ENCODE results near the gene RHBDF1.
"Not testable (repeated sequence)": the region's sequence is repeated elsewhere in the genome, so short reads cannot be mapped to it uniquely, and the experiment has no call there.

RHBDF1 gene

GRCh38 chr16:58491-59439 lies 13.7 kb downstream of the RHBDF1 start:
- H3K4me3 ChIP-seq (ENCODE audit: low read depth, low read length) = no peak overlapping the region
- no peak overlapping the region for H2AFZ ChIP-seq (ENCODE audit: low read length, unreplicated experiment)
- no peak overlapping the region for H3K27ac ChIP-seq (ENCODE audit: low read depth, low read length)
- no peaks in the 10 kb centered on the region for H3K27me3 ChIP-seq (ENCODE audit: insufficient read depth, low read length)
- peaks cover 3% of the 10 kb centered on the region for H3K4me1 ChIP-seq (ENCODE audit: control insufficient read depth, insufficient read depth, low read length, unreplicated experiment)
- H3K36me3 ChIP-seq (ENCODE audit: insufficient read depth, low read length) = peaks cover 23% of the 10 kb centered on the region; the same call in 1 of the 2 replicates
- peaks cover 7% of the 10 kb centered on the region for H3K79me2 ChIP-seq (ENCODE audit: control insufficient read depth, insufficient read depth, low read length, unreplicated experiment)

DNA sequence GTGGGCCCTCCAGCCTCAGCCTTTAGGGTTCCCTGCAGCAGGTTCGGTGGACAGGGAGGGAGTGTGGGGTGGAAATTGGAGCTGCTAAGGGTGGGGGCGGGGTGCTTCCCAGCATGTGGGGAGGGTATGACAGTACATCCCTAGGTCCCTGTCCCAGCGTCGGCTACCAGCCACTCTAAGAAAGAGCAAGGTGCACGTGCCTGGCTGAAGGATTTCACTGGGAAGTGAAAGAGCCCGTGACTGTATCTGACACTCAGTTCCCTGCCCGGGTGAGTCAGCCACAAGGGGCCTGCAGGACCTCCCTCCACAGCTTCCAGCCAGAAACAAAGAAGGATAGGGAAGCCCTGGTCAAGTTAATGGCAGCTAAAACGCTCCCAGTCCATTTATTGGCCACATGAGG lies 14.7 kb downstream of the RHBDF1 start:
- Histone ChIP-seq H3K27ac (ENCODE audit: low read depth, low read length) (peak overlapping the region; percentile 24; the same call in 1 of the 2 replicates), H3K4me1 (ENCODE audit: control insufficient read depth, insufficient read depth, low read length, unreplicated experiment) (peaks cover 3% of the 10 kb centered on the region), H3K79me2 (ENCODE audit: control insufficient read depth, insufficient read depth, low read length, unreplicated experiment) (peaks cover 7% of the 10 kb centered on the region), H3K4me3 (ENCODE audit: low read depth, low read length) (no peak overlapping the region), H2AFZ (ENCODE audit: low read length, unreplicated experiment) (no peak overlapping the region), H3K27me3 (ENCODE audit: insufficient read depth, low read length) (no peaks in the 10 kb centered on the region), H3K36me3 (ENCODE audit: insufficient read depth, low read length) (peaks cover 23% of the 10 kb centered on the region; the same call in 1 of the 2 replicates)

DNA sequence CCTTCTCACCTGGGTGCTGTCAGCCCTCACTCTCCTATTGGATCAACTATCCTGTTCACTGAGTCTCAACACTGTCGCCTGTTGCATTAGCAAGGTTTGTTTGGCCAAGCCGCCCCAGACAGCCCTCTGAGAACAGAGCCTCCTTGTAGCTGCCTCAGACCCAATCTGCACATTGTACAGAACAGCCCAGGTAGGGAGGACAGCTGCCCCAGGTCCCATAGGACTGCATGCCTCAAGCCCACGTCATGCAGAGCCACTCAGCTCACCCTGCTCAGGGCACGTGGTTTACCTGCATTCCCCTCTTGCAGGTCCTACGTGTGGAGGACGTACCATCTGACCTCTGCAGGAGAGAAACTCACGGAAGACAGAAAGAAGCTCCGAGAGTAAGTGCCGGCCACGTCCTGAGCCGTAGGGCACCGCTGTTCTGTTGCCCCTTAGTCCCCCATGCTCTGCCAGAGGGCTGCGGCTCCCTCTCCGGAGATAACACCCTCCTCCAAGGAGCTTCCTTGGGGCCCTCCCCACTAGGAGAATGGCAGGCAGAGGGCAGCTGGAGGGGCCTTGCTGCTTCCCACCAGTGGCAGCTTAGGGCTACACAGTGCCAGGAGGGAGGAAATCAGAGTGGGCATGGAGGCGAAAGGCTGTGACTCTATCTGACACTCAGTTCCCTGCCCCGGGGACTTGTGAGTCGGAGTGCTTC lies 16.1 kb downstream of the RHBDF1 start:
- Histone ChIP-seq H3K4me3 (ENCODE audit: low read depth, low read length) (no peak overlapping the region), H3K27me3 (ENCODE audit: insufficient read depth, low read length) (no peaks in the 10 kb centered on the region), H3K27ac (ENCODE audit: low read depth, low read length) (no peak overlapping the region), H2AFZ (ENCODE audit: low read length, unreplicated experiment) (no peak overlapping the region), H3K36me3 (ENCODE audit: insufficient read depth, low read length) (peaks cover 24% of the 10 kb centered on the region), H3K4me1 (ENCODE audit: control insufficient read depth, insufficient read depth, low read length, unreplicated experiment) (peaks cover 5% of the 10 kb centered on the region), H3K79me2 (ENCODE audit: control insufficient read depth, insufficient read depth, low read length, unreplicated experiment) (peaks cover 13% of the 10 kb centered on the region)

DNA sequence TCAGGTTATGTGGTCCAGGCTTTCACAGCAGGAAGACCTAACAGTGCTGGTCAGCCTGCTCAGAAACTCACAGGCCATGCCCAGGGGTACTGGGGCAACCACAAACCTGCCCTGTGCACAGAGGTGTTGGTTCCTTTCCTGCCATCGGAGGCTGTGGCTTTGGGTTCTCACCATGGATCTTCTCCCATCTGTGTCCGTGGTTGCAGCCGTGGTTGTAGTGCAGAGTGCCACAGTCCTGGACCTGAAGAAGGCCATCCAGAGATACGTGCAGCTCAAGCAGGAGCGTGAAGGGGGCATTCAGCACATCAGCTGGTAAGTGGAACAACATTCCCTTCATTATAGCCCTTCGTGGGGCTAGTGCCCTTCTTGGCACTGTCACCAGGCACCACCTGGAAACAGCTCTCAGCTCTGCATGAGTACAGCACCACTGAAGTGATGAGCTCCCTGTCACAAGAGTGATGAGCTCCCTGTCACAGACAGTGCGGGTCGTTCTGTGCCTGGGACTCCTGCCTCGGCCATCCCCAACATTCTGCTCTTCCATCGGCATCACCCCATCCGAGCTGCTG lies 16.8 kb downstream of the RHBDF1 start:
- Histone ChIP-seq H3K4me3 (ENCODE audit: low read depth, low read length) (no peak overlapping the region), H2AFZ (ENCODE audit: low read length, unreplicated experiment) (no peak overlapping the region), H3K79me2 (ENCODE audit: control insufficient read depth, insufficient read depth, low read length, unreplicated experiment) (peaks cover 21% of the 10 kb centered on the region), H3K27me3 (ENCODE audit: insufficient read depth, low read length) (no peaks in the 10 kb centered on the region), H3K4me1 (ENCODE audit: control insufficient read depth, insufficient read depth, low read length, unreplicated experiment) (peaks cover 9% of the 10 kb centered on the region), H3K36me3 (ENCODE audit: insufficient read depth, low read length) (peaks cover 31% of the 10 kb centered on the region), H3K27ac (ENCODE audit: low read depth, low read length) (no peak overlapping the region)

GRCh38 chr16:54237-54581 lies 18.2 kb downstream of the RHBDF1 start:
- Histone ChIP-seq H3K27me3 (ENCODE audit: insufficient read depth, low read length) (no peaks in the 10 kb centered on the region), H3K4me3 (ENCODE audit: low read depth, low read length) (peak overlapping the region; percentile 85), H3K4me1 (ENCODE audit: control insufficient read depth, insufficient read depth, low read length, unreplicated experiment) (peaks cover 9% of the 10 kb centered on the region), H3K27ac (ENCODE audit: low read depth, low read length) (no peak overlapping the region), H2AFZ (ENCODE audit: low read length, unreplicated experiment) (peak overlapping the region; percentile 46), H3K79me2 (ENCODE audit: control insufficient read depth, insufficient read depth, low read length, unreplicated experiment) (peaks cover 22% of the 10 kb centered on the region), H3K36me3 (ENCODE audit: insufficient read depth, low read length) (peaks cover 27% of the 10 kb centered on the region)

DNA sequence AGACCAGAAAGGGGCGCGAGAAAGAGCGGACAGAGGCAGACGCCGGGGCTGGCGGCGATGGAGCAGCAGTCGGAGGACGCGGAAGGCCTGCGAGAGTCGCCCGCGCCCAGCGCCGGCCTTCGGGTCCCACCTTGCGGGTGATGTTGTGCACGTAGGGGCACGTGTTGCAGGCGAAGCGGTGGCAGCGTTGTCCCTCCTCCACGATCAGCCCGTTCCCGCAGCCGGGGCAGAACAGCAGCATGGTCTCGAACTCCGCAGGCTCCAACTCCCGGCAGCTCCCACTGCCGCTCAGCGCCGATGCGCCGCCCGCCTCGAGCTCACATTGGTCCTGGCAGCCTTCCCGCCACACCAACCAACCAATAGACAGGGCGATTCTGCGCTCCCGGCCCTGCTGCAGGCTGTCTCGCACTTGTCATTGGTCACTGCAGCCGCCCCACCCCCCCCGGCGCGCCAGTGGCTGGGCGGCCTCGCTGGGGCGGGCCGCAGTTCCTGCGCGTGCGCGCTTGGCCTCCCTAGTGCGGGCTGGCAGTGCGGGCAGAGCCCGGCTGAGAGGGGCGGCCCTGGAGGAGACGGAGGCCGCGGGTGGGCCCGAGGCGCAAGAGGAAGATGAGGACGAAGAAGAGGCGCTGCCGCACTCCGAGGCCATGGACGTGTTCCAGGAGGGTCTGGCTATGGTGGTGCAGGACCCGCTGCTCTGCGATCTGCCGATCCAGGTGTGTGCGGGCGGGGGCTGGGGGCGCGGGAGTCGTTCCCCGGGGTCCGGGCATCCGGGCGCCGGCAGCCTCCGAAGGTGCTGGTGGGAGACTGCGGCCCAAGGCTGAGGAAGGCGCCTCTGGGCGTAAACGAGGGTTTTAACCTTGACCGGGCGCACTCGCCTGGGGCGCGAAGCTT lies 18.8 kb downstream of the RHBDF1 start, which contains the start of the genes POLR3K and SNRNP25:
Gene POLR3K (minus strand): TSS at position 263 of the 891 bp plus-strand sequence. CDS start 22 bp downstream, at position 241.
Gene SNRNP25 (plus strand): TSS at position 483 of the 891 bp plus-strand sequence. CDS start 189 bp downstream, at position 672.
- H3K36me3 ChIP-seq (ENCODE audit: insufficient read depth, low read length) = peaks cover 27% of the 10 kb centered on the region
- peak within 1 kb of the TSS; percentile 54 for H2AFZ ChIP-seq (ENCODE audit: low read length, unreplicated experiment)
- no peaks in the 10 kb centered on the region for H3K27me3 ChIP-seq (ENCODE audit: insufficient read depth, low read length)
- peak within 1 kb of the TSS; percentile 28; the same call in 1 of the 2 replicates for H3K27ac ChIP-seq (ENCODE audit: low read depth, low read length)
- peaks cover 9% of the 10 kb centered on the region for H3K4me1 ChIP-seq (ENCODE audit: control insufficient read depth, insufficient read depth, low read length, unreplicated experiment)
- H3K4me3 ChIP-seq (ENCODE audit: low read depth, low read length) = peak within 1 kb of the TSS; percentile 85
- peaks cover 22% of the 10 kb centered on the region for H3K79me2 ChIP-seq (ENCODE audit: control insufficient read depth, insufficient read depth, low read length, unreplicated experiment)

DNA sequence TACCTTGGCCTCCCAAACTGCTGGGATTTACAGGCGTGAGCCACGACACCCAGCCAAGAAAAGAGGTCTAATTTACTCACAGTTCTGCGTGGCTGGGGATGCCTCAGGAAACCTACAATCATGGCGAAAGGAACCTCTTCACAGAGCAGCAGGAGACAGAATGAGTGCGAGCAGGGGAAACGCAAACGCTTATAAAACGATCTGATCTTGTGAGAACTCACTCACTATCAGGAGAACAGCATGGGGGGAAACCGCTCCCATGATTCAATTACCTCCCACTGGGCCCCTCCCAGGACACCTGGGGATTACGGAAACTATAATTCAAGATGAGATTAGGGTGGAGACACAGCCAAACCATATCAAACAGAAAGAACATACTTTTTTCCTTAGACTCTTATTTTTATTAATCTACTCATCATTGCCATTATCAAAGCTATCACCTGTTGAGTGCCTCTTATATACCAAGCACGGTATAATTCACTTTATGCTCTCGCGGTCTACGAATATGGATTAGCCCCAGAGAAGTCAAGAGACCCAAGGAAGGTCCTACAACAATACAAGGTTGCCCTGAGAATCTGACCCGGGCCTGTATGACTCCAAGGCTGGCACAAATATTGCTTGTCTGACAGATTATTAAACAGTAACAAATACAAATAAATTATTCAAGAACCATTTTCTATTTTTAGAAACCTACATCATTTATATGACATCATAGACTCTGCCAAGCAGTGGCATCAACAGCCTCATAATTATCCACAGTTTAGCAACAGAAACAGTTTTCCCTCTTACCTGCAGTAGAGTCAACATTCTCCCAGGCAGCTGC lies 21.5 kb downstream of the RHBDF1 start:
- Histone ChIP-seq H3K4me3 (ENCODE audit: low read depth, low read length) (no peak overlapping the region; the same call in 1 of the 2 replicates), H3K4me1 (ENCODE audit: control insufficient read depth, insufficient read depth, low read length, unreplicated experiment) (peaks cover 5% of the 10 kb centered on the region), H3K79me2 (ENCODE audit: control insufficient read depth, insufficient read depth, low read length, unreplicated experiment) (peaks cover 22% of the 10 kb centered on the region), H2AFZ (ENCODE audit: low read length, unreplicated experiment) (no peak overlapping the region), H3K27me3 (ENCODE audit: insufficient read depth, low read length) (no peaks in the 10 kb centered on the region), H3K36me3 (ENCODE audit: insufficient read depth, low read length) (peaks cover 9% of the 10 kb centered on the region), H3K27ac (ENCODE audit: low read depth, low read length) (no peak overlapping the region)

- Histone ChIP-seq H3K27me3 (ENCODE audit: insufficient read depth, low read length) (no peaks in the 10 kb centered on the region), H3K4me1 (ENCODE audit: control insufficient read depth, insufficient read depth, low read length, unreplicated experiment) (peaks cover 5% of the 10 kb centered on the region), H3K36me3 (ENCODE audit: insufficient read depth, low read length) (peaks cover 32% of the 10 kb centered on the region), H3K79me2 (ENCODE audit: control insufficient read depth, insufficient read depth, low read length, unreplicated experiment) (peaks cover 15% of the 10 kb centered on the region), H3K4me3 (ENCODE audit: low read depth, low read length) (no peak overlapping the region), H2AFZ (ENCODE audit: low read length, unreplicated experiment) (no peak overlapping the region), H3K27ac (ENCODE audit: low read depth, low read length) (no peak overlapping the region)
Measured at GRCh38 chr16:47234-47633, 25.2 kb downstream of the RHBDF1 start.

- not testable (repeated sequence) for H3K4me1 ChIP-seq (ENCODE audit: control insufficient read depth, insufficient read depth, low read length, unreplicated experiment); H3K4me3 ChIP-seq (ENCODE audit: low read depth, low read length); H3K27me3 ChIP-seq (ENCODE audit: insufficient read depth, low read length); H2AFZ ChIP-seq (ENCODE audit: low read length, unreplicated experiment); H3K27ac ChIP-seq (ENCODE audit: low read depth, low read length)
- H3K36me3 ChIP-seq (ENCODE audit: insufficient read depth, low read length) = peaks cover 39% of the 10 kb centered on the region
- H3K79me2 ChIP-seq (ENCODE audit: control insufficient read depth, insufficient read depth, low read length, unreplicated experiment) = peaks cover 10% of the 10 kb centered on the region
Measured at GRCh38 chr16:46510-46909, 25.9 kb downstream of the RHBDF1 start.

Measured in ACC112 (cell line).